Liver (tissue), 9 donors: ENCODE results near the gene SNRNP70. TPM values are rescaled to one million over a fixed set of nuclear protein-coding genes. Genes with fewer than 3 reads are reported as not detected.

Source experiments
- DNase-seq: peaks from one replicate; pipeline ENCODE4 v3.0.0-alpha.2; 2017; ENCODE audit warnings: low spot score
- H3K27ac ChIP-seq, 2 donors: one replicate each; pipeline ENCODE4 v1.7.0; 2013; ENCODE audit warnings: inconsistent platforms in 2 of 2, low read length in 2 of 2, control low read depth in 1 of 2, low read depth in 1 of 2, mild to moderate bottlenecking in 1 of 2
- H3K27me3 ChIP-seq, 4 donors: one replicate each; pipeline versions ENCODE4 v1.6.1 to v1.7.0; 2013; ENCODE audit warnings: low read length in 3 of 4, inconsistent platforms in 1 of 4, mild to moderate bottlenecking in 1 of 4, moderate library complexity in 1 of 4; ENCODE audit not compliant: control insufficient read depth in 4 of 4, insufficient read depth in 4 of 4
- H3K36me3 ChIP-seq, 4 donors: one replicate each; pipeline versions ENCODE4 v1.6.1 to v1.7.0; 2013; ENCODE audit warnings: low read length in 3 of 4, mild to moderate bottlenecking in 3 of 4, low read depth in 1 of 4, moderate library complexity in 1 of 4; ENCODE audit not compliant: control insufficient read depth in 4 of 4, insufficient read depth in 3 of 4
- H3K4me1 ChIP-seq, 4 donors: one replicate each; pipeline versions ENCODE4 v1.6.1 to v1.7.0; 2013; ENCODE audit warnings: low read length in 3 of 4, mild to moderate bottlenecking in 3 of 4, moderate library complexity in 1 of 4; ENCODE audit not compliant: control insufficient read depth in 4 of 4, insufficient read depth in 4 of 4
- H3K4me3 ChIP-seq, 3 donors: one replicate each; pipeline versions ENCODE4 v1.6.1 to v1.7.0; 2013; ENCODE audit warnings: low read length in 3 of 3, control low read depth in 1 of 3, low read depth in 1 of 3, mild to moderate bottlenecking in 1 of 3
- H3K9ac ChIP-seq, 2 donors: one replicate each; pipeline ENCODE4 v1.7.0; 2013; ENCODE audit warnings: low read length in 2 of 2, mild to moderate bottlenecking in 2 of 2, moderate library complexity in 2 of 2, control low read depth in 1 of 2, low read depth in 1 of 2
- H3K9me3 ChIP-seq, 4 donors: one replicate each; pipeline versions ENCODE4 v1.6.1 to v1.7.0; 2013; ENCODE audit warnings: low read length in 3 of 4; ENCODE audit not compliant: control insufficient read depth in 4 of 4
- EGR1 ChIP-seq, 2 donors: IDR thresholded peaks; 2 replicates each; pipeline ENCODE4 v1.6.1; 2016 to 2018; ENCODE audit warnings: antibody characterized with exemption in 2 of 2, low read depth in 2 of 2
- FOXA1 ChIP-seq: IDR thresholded peaks from 2 replicates; pipeline ENCODE4 v1.6.1; 2016; ENCODE audit warnings: antibody characterized with exemption
- FOXA2 ChIP-seq: IDR thresholded peaks from 2 replicates; pipeline ENCODE4 v1.6.1; 2016; ENCODE audit warnings: antibody characterized with exemption
- HNF4A ChIP-seq, 2 donors: conservative IDR thresholded peaks; 2 replicates each; pipeline ENCODE4 v1.6.1; 2016; ENCODE audit warnings: antibody characterized with exemption in 2 of 2, mild to moderate bottlenecking in 2 of 2
- HNF4G ChIP-seq: IDR thresholded peaks from 2 replicates; pipeline ENCODE4 v1.6.1; 2016; ENCODE audit warnings: antibody characterized with exemption
- JUND ChIP-seq, 2 donors: IDR thresholded peaks; 2 replicates each; pipeline ENCODE4 v1.6.1; 2016; ENCODE audit warnings: antibody characterized with exemption in 2 of 2
- NR2F2 ChIP-seq: IDR thresholded peaks from 2 replicates; pipeline ENCODE4 v1.6.1; 2016; ENCODE audit warnings: antibody characterized with exemption
- RAD21 ChIP-seq, 2 donors: IDR thresholded peaks; 2 replicates each; pipeline ENCODE4 v1.6.1; 2016; ENCODE audit warnings: antibody characterized with exemption in 2 of 2, mild to moderate bottlenecking in 2 of 2
- RXRA ChIP-seq, 2 donors: IDR thresholded peaks; 2 replicates each; pipeline ENCODE4 v1.6.1; 2017 to 2018; ENCODE audit warnings: antibody characterized with exemption in 2 of 2, mild to moderate bottlenecking in 1 of 2
- SP1 ChIP-seq: IDR thresholded peaks from 2 replicates; pipeline ENCODE4 v1.6.1; 2018; ENCODE audit warnings: antibody characterized with exemption, mild to moderate bottlenecking
- TAF1 ChIP-seq: conservative IDR thresholded peaks from 2 replicates; pipeline ENCODE4 v1.6.1; 2016; ENCODE audit warnings: antibody characterized with exemption, mild to moderate bottlenecking
- YY1 ChIP-seq: IDR thresholded peaks from 2 replicates; pipeline ENCODE4 v1.6.1; 2016; ENCODE audit warnings: antibody characterized with exemption, mild to moderate bottlenecking
- WGBS: extraction: QIAGEN DNeasy Blood & Tissue Kit; methylation state at CpG from one replicate; pipeline ENCODE4 v1.1.7; 2013; 5-methylcytosine and 5-hydroxymethylcytosine counted together
- polyA plus RNA-seq, 2 donors: library from polyadenylated mRNA; stranded (reverse) in 1 of 2; unstranded in 1 of 2; fragments of 200-250 nt in 1 of 2; fragments of >200 nt in 1 of 2; fragmentation: Nextera tagmentation in 1 of 2; extraction: Ambion mirVana in 1 of 2; gene quantifications; one replicate each; pipeline versions ENCODE4 v1.2.1 to v1.2.3, GENCODE V29; 2013 to 2015
- total RNA-seq, 2 donors: library from RNA; depleted of rRNA; stranded (reverse); fragments of >200 nt; gene quantifications; one replicate each; pipeline ENCODE4 v1.2.3, GENCODE V29; 2014
- TF ChIP-seq, protein P1 (sequence below): IDR thresholded peaks from 2 replicates; pipeline ENCODE4 v1.6.1; 2016; ENCODE audit warnings: antibody characterized with exemption, mild to moderate bottlenecking
- TF ChIP-seq, protein P2 (sequence below): IDR thresholded peaks from 2 replicates; pipeline ENCODE4 v1.6.1; 2016; ENCODE audit warnings: antibody characterized with exemption
- TF ChIP-seq, protein P3 (sequence below): IDR thresholded peaks from 2 replicates; pipeline ENCODE4 v1.6.1; 2016; ENCODE audit warnings: antibody characterized with exemption
- TF ChIP-seq, protein P4 (sequence below): IDR thresholded peaks from 2 replicates; pipeline ENCODE4 v1.6.1; 2016; ENCODE audit warnings: antibody characterized with exemption
- TF ChIP-seq, protein P5 (sequence below): fragments of 150-350 bp; IDR thresholded peaks from 2 replicates; pipeline ENCODE4 v1.5.1; 2017; ENCODE audit warnings: improper control_type of control experiment, low read depth, low read length; ENCODE audit not compliant: missing input control
- donor health status: healthy.
- donor health status: healthy.
- donor health status: healthy.
- donor health status: healthy.
- donor health status: healthy.

SNRNP70 gene
- total and polyA plus RNA-seq, 4 donors, result 34.2 to 166 (median 94.8) TPM

DNA sequence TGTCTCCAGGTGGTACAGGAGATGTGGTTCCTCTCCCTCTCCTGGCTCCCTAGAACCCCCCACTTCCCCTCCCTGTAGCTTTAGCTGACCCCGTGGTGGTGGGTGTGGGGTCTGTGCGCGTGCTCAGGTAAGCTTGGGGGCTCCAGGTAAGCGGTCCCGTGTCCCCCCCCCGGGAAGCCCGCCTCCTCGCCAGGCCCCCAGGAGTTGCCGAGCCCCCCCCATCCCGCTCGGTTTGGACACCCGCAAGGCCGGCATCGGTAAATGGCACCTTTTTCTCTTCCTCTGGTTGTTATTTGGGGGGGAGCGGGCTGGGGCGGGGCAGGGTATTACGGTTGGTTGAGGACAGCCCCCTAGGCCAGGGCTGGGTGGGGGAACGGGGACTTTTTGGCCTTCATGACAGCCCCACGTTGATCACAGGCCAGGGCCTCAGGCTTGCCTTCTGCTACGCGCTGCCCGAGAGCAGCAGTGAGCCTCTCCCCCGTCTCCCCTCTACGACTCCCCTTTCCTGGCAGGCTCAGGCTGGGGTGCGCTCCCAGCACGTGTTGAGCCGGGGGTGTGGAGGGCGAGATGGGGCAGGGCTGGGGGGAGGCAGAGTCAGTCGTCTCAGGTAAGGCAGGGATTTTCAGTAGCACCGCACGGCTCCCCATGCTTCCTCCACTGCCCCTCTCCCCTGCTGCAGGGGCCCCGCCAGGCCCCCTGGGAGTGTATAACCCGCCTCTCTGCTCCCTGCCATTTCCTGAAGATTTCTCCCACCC is 18.3 kb downstream of the SNRNP70 start:
- H3K9ac ChIP-seq, result no peak overlapping the region
- no peaks in the 10 kb centered on the region for H3K27me3 ChIP-seq
- DNase-seq, result no peak
- H3K9me3 ChIP-seq, result no peaks in the 10 kb centered on the region
- H3K36me3 ChIP-seq, result peaks cover 15 to 76% (median 37%) of the 10 kb centered on the region in 4 donors
- 93% methylated on average over 33 of the region's 33 CpGs for WGBS
- no peak overlapping the region for H3K4me3 ChIP-seq
- peaks cover 0 to 11% (median 7%) of the 10 kb centered on the region in 4 donors for H3K4me1 ChIP-seq
- no peak overlapping the region for H3K27ac ChIP-seq
- no peak for TF ChIP-seq RXRA (IDR thresholded peaks at IDR 0.05)
- TF ChIP-seq, protein P1, sequence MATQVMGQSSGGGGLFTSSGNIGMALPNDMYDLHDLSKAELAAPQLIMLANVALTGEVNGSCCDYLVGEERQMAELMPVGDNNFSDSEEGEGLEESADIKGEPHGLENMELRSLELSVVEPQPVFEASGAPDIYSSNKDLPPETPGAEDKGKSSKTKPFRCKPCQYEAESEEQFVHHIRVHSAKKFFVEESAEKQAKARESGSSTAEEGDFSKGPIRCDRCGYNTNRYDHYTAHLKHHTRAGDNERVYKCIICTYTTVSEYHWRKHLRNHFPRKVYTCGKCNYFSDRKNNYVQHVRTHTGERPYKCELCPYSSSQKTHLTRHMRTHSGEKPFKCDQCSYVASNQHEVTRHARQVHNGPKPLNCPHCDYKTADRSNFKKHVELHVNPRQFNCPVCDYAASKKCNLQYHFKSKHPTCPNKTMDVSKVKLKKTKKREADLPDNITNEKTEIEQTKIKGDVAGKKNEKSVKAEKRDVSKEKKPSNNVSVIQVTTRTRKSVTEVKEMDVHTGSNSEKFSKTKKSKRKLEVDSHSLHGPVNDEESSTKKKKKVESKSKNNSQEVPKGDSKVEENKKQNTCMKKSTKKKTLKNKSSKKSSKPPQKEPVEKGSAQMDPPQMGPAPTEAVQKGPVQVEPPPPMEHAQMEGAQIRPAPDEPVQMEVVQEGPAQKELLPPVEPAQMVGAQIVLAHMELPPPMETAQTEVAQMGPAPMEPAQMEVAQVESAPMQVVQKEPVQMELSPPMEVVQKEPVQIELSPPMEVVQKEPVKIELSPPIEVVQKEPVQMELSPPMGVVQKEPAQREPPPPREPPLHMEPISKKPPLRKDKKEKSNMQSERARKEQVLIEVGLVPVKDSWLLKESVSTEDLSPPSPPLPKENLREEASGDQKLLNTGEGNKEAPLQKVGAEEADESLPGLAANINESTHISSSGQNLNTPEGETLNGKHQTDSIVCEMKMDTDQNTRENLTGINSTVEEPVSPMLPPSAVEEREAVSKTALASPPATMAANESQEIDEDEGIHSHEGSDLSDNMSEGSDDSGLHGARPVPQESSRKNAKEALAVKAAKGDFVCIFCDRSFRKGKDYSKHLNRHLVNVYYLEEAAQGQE, result no peak
- TF ChIP-seq HNF4A (conservative IDR thresholded peaks at IDR 0.05), result no peak
- TF ChIP-seq, protein P2, sequence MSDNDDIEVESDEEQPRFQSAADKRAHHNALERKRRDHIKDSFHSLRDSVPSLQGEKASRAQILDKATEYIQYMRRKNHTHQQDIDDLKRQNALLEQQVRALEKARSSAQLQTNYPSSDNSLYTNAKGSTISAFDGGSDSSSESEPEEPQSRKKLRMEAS, result no peak
- TF ChIP-seq, protein P3, sequence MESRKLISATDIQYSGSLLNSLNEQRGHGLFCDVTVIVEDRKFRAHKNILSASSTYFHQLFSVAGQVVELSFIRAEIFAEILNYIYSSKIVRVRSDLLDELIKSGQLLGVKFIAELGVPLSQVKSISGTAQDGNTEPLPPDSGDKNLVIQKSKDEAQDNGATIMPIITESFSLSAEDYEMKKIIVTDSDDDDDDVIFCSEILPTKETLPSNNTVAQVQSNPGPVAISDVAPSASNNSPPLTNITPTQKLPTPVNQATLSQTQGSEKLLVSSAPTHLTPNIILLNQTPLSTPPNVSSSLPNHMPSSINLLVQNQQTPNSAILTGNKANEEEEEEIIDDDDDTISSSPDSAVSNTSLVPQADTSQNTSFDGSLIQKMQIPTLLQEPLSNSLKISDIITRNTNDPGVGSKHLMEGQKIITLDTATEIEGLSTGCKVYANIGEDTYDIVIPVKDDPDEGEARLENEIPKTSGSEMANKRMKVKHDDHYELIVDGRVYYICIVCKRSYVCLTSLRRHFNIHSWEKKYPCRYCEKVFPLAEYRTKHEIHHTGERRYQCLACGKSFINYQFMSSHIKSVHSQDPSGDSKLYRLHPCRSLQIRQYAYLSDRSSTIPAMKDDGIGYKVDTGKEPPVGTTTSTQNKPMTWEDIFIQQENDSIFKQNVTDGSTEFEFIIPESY, result no peak
- TF ChIP-seq, protein P4, sequence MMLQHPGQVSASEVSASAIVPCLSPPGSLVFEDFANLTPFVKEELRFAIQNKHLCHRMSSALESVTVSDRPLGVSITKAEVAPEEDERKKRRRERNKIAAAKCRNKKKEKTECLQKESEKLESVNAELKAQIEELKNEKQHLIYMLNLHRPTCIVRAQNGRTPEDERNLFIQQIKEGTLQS, result no peak
- no peak for TF ChIP-seq RAD21 (IDR thresholded peaks at IDR 0.05)
- no peak for TF ChIP-seq SP1
- no peak for TF ChIP-seq EGR1 (IDR thresholded peaks at IDR 0.05; ENCODE audit: low read depth in 2 of 2)
- no peak for TF ChIP-seq FOXA2
- TF ChIP-seq YY1, result no peak
- no peak for TF ChIP-seq JUND (IDR thresholded peaks at IDR 0.05)

DNA sequence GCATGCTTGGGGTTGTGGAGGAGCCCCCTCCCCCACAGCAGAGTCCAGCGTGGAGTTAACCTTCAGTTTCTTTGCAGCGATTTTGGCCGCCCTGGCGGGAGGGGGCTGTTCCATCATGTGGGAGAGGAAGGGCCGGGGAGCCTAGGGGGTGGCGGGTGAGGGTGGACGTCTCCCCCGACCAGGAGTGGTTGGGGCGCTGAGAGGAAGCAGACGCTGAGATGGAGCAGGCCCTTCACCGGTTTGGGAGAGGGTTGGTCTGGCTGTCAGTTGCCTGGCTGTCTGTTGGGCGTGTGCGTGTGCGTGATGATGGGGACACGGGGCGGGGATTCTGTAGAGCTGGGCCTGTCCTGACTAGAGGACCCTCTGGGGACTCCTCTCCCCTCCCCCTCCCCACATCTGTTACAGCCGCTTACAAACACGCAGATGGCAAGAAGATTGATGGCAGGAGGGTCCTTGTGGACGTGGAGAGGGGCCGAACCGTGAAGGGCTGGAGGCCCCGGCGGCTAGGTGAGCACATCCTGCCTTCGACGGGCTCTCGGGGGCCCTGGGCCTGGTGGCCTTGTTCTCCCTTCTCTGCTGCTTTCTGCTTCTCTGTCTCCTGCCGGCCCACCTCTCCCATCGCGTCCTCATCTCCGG is 19.1 kb downstream of the SNRNP70 start:
- Histone ChIP-seq H3K27me3 (no peaks in the 10 kb centered on the region), H3K9me3 (no peaks in the 10 kb centered on the region), H3K9ac (no peak overlapping the region), H3K4me1 (peaks cover 0 to 3% (median 0%) of the 10 kb centered on the region in 4 donors), H3K4me3 (no peak overlapping the region), H3K27ac (no peak overlapping the region), H3K36me3 (peaks cover 15 to 77% (median 36%) of the 10 kb centered on the region in 4 donors)
- DNase-seq, result no peak
- 91% methylated on average over 30 of the region's 30 CpGs for WGBS
- TF ChIP-seq FOXA2, result no peak
- TF ChIP-seq, protein P3, result no peak
- TF ChIP-seq, protein P4, result no peak
- TF ChIP-seq, protein P2, result no peak
- no peak for TF ChIP-seq RAD21 (IDR thresholded peaks at IDR 0.05)
- TF ChIP-seq, protein P5, sequence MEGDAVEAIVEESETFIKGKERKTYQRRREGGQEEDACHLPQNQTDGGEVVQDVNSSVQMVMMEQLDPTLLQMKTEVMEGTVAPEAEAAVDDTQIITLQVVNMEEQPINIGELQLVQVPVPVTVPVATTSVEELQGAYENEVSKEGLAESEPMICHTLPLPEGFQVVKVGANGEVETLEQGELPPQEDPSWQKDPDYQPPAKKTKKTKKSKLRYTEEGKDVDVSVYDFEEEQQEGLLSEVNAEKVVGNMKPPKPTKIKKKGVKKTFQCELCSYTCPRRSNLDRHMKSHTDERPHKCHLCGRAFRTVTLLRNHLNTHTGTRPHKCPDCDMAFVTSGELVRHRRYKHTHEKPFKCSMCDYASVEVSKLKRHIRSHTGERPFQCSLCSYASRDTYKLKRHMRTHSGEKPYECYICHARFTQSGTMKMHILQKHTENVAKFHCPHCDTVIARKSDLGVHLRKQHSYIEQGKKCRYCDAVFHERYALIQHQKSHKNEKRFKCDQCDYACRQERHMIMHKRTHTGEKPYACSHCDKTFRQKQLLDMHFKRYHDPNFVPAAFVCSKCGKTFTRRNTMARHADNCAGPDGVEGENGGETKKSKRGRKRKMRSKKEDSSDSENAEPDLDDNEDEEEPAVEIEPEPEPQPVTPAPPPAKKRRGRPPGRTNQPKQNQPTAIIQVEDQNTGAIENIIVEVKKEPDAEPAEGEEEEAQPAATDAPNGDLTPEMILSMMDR, result no peak
- TF ChIP-seq FOXA1, result no peak
- TF ChIP-seq NR2F2, result no peak
- TF ChIP-seq TAF1, result no peak
- TF ChIP-seq RXRA (IDR thresholded peaks at IDR 0.05), result no peak
- no peak for TF ChIP-seq JUND (IDR thresholded peaks at IDR 0.05)
- TF ChIP-seq HNF4G, result no peak
